Anterior cingulate cortex (tissue), 58 donors: ENCODE results near the gene SHC1.
A peak's percentile ranks its signal among the peaks of the same experiment; 100 is the strongest.
"Not testable (repeated sequence)": the region's sequence is repeated elsewhere in the genome, so short reads cannot be mapped to it uniquely, and the experiment has no call there.

Experiments
- DNase-seq, 58 donors: peaks; one replicate each; lab custom pipeline; 2025; lab: John Stamatoyannopoulos, UW

Gene SHC1

GRCh38 chr1:154996966-154997701 lies 26.6 kb upstream of the SHC1 start:
- DNase-seq = no peak

DNA sequence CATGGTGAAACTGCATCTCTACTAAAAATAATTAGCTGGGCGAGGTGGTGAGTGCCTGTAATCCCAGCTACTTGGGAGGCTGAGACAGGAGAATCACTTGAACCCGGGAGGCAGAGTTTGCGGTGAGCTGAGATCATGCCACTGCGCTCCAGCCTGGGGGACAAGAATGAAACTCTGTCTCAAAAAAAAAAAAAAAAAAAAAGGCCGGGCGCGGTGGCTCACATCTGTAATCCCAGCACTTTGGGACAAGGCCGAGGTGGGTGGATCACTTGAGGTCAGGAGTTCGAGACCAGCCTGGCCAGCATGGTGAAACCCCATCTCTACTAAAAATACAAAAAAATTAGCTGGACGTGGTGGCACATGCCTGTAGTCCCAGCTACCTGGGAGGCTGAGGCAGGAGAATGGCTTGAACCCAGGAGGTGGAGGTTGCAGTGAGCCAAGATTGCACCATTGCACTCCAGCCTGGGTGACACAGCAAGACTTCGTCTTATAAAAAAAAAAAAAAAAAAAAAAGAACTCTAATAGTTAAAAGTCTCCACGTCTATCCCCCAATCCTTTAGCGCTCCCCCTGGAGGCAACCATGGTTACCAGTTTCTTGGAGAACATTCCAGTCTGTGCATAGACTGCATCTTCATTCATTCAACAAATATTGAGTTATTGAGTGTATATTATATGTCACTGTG lies 24.9 kb upstream of the SHC1 start:
- DNase-seq = peak in 7 of 58 donors; percentile 7 to 29 (median 16)

- DNase-seq = no peak
Observed at GRCh38 chr1:154994591-154994990, 24.0 kb upstream of the SHC1 start.

DNA sequence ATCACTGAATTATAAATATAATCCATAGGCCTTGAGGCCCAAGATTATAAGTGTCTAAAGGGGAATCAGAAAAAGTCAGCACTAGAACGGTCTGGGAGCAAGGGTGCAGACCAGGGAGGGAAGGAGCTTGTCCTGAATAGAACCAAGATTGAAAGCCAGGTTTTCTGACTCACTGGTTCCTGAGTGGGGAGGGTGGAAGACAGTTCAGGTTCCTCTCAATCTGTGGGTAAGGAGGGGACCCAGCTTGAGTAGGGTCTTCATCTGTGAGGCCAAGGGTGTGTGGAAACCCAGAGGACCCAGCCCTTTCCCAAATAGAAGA lies 23.7 kb upstream of the SHC1 start:
- no peak for DNase-seq

DNA sequence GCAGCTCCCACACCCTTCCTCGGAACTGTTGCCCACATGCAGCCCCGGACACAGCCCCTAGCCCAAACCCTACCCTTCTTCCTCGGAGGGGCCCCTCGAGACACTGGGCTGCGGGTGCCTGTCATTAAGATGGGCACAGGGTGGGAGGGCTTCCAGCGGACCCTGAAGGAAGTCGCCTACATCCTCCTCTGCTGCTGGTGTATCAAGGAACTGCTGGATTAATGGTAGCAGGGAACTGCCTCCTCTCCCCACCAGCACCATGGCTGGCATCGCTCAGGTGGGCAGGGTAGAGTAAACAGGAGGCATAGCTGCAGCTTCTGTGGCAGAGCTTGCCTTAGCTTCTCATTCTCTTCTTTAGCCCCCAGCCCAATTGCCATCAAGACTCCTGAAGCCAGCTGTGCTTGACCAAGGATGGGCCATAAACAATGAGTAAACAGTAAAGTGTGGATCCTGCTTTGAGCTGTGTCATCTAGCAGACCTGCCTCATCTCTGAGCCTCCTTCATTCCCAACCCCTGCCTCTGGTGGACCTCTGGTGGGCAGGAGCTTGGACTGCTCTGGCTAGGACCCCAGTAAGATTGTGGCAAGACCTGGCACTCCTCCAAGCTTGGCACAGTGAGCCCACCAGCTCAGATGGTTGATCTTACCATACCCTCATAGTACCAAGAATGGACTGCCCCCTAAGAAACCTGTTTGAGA lies 23.2 kb upstream of the SHC1 start, which contains the start of gene LENEP:
LENEP (plus strand) TSS at position 15 of the 697 bp plus-strand sequence; CDS start at position 37, 22 bp downstream.
- DNase-seq = no peak

DNA sequence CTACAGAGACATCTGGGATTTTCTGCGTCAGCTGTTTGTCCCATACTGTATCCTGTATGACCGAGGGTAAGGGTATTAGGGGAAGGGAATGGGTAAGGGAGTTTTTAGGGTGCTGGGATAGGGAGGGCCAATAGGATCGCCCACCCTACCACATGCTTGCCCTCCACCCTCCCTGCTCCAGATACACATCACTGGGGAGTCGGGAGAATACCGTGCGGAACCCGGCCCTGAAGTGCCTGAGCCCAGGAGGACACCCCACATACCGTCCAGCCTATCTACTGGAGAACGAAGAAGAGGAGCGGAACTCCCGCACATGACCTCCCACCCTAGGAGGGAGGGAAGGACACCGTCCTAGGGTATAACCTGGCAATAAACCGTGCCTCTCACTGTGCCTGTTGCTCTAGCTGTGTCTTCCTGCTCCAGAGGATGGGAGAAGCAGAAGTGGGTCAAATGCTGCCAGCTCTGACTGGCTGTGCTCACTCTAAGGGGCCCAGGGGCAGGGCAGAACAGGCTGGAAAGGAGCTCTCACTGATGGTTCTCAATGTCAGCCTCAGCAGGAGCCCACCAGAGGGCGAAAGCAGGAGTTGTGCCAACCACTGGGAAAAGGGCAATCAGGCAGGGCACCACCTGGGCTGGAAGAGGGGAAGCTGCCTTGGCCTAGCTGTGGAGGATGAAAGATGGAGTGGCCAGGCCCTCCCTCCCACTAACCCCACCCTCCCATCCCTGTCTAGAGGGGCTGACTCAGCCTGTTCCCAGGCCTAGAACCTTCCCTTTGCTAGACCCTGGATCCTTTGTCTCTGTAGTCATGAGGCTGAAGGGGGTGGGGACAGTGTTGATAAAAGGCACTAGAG lies 22.4 kb upstream of the SHC1 start:
- no peak for DNase-seq

- no peak for DNase-seq
Observed at GRCh38 chr1:154990276-154990675, 19.7 kb upstream of the SHC1 start.

GRCh38 chr1:154989195-154989860 lies 18.8 kb upstream of the SHC1 start:
- no peak for DNase-seq

DNA sequence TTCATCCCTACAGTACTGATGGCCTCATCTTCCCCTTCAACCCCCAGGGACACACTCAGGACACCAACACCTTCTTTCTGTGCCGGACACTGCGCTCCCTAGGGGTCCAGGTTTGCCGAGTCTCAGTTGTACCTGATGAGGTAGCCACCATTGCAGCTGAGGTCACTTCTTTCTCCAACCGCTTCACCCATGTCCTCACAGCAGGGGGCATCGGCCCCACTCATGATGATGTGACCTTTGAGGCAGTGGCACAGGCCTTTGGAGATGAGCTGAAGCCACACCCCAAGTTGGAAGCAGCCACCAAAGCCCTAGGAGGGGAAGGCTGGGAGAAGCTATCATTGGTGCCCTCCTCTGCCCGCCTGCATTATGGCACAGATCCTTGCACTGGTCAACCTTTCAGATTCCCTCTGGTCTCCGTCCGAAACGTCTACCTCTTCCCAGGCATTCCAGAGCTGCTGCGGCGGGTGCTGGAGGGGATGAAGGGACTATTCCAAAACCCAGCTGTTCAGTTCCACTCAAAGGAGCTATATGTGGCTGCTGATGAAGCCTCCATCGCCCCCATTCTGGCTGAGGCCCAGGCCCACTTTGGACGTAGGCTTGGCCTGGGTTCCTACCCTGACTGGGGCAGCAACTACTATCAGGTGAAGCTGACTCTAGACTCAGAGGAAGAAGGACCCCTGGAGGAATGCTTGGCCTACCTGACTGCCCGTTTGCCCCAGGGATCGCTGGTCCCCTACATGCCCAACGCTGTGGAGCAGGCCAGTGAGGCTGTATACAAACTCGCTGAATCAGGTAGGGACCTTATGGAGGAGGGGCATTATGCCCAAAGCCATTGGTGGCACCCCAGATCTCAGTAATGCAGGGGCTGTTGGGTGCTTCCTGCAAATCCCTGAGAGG lies 17.8 kb upstream of the SHC1 start:
- DNase-seq = no peak

DNA sequence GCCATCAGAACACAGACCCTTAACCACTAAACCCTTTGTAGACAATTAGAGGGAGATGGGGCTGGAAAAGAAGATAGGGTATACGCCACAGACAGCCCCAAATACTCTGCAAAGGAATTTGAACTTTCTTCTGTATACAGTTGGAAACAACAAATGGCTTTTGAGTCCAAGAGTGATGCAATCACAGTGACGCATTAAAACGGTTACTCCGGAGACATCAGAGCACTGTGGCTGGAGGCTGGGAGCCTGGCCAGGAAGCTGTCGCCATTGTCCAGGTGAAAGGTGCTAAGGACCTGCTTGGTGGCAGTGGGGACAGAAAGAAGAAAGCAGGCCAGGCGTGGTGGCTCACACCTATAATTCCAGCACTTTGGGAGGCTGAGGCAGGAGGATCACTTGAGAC lies 16.8 kb upstream of the SHC1 start:
- no peak for DNase-seq

- DNase-seq = not testable (repeated sequence)
Observed at GRCh38 chr1:154986736-154987135, 16.2 kb upstream of the SHC1 start.

DNA sequence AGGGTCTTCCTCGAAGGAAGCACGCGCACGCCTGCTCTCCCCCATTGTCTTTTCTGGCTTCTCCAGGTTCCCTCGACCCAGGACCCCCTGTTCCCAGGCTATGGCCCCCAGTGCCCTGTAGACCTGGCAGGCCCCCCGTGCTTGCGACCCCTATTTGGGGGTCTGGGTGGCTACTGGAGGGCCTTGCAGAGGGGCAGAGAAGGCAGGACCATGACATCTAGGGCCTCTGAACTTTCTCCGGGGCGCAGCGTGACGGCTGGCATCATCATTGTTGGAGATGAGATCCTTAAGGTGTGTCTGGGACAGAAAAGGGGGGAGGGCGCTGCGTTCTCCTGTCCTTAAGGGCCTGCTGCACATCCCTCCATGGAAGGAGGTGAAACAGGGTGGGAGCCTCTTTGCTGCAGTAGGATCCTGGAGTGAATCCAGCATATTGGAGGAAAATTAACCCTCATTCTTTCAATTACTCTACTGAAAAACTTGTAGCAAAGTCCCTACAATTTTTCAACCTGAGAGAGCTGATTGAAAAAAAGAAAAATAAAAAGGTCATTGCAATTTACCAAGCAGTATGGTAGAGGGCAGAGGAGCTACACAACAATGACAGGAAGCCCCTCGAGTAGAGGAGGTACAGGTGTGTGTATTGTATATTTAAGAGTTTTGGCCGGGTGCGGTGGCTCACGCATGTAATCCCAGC lies 13.4 kb upstream of the SHC1 start:
- no peak for DNase-seq

- peak; percentile 60 to 99 (median 95) for DNase-seq
Observed at GRCh38 chr1:154982897-154983648, 12.5 kb upstream of the SHC1 start, which contains the start of gene FLAD1. Gene FLAD1, plus strand, starts transcription at chr1:154983344. Its CDS starts 351 bp downstream, at chr1:154983695.

GRCh38 chr1:154982341-154982740 lies 11.8 kb upstream of the SHC1 start:
- DNase-seq = no peak

GRCh38 chr1:154978360-154978759 lies 7.8 kb upstream of the SHC1 start:
- DNase-seq = no peak

DNA sequence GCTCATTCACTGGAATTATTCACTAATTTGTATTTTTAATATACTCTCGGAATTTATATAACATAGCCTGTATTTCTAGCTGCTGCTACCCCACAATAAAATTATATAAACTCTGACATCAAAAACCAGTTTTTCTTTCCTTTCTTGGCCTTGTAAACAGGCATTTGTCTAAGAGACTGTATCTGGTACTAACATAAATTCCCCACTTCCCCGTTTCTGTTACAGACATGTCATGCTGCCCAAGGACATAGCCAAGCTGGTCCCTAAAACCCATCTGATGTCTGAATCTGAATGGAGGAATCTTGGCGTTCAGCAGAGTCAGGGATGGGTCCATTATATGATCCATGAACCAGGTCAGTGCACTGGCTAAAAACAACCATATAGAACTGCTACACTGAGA lies 7.2 kb upstream of the SHC1 start:
- DNase-seq = not testable (repeated sequence)

GRCh38 chr1:154975409-154976059 lies 5.0 kb upstream of the SHC1 start:
- peak in 9 of 58 donors; percentile 14 to 31 (median 17) for DNase-seq
